ENCODE measurements around the gene NANOS2.
A peak's percentile ranks its signal among the peaks of the same experiment; 100 is the strongest.
"Not testable (repeated sequence)": the region's sequence is repeated elsewhere in the genome, so short reads cannot be mapped to it uniquely, and the experiment has no call there.

NANOS2 gene

GRCh38 chr19:45917421-45918091 lies 3.0 kb upstream of the NANOS2 start:
- FAIRE-seq (no peak), DNase-seq (ENCODE audit: insufficient read length, low spot score) (no peak)
- TF ChIP-seq POLR2A (IDR thresholded peaks at IDR 0.05; ENCODE audit: low read depth, low read length), result no peak

GRCh38 chr19:45911291-45911690 lies 3.3 kb downstream of the NANOS2 start:
- no peak for DNase-seq (ENCODE audit: insufficient read length, low spot score)
- FAIRE-seq, result no peak
- TF ChIP-seq POLR2A (IDR thresholded peaks at IDR 0.05; ENCODE audit: low read depth, low read length), result no peak

- FAIRE-seq (no peak), DNase-seq (ENCODE audit: insufficient read length, low spot score) (no peak)
- no peak for TF ChIP-seq POLR2A (IDR thresholded peaks at IDR 0.05; ENCODE audit: low read depth, low read length)
These were observed 5.6 kb downstream of the NANOS2 start for GRCh38 chr19:45908956-45909355.

GRCh38 chr19:45906221-45906620 lies 8.4 kb downstream of the NANOS2 start:
- DNase-seq (ENCODE audit: insufficient read length, low spot score) (no peak), FAIRE-seq (no peak)
- no peak for TF ChIP-seq POLR2A (IDR thresholded peaks at IDR 0.05; ENCODE audit: low read depth, low read length)

GRCh38 chr19:45905011-45905410 lies 9.6 kb downstream of the NANOS2 start:
- DNase-seq (ENCODE audit: insufficient read length, low spot score) (no peak), FAIRE-seq (no peak)
- TF ChIP-seq POLR2A (IDR thresholded peaks at IDR 0.05; ENCODE audit: low read depth, low read length), result no peak

GRCh38 chr19:45902651-45903625 lies 11.6 kb downstream of the NANOS2 start:
- FAIRE-seq, result peak; percentile 6
- DNase-seq (ENCODE audit: insufficient read length, low spot score), result peak; percentile 99
- peak; percentile 69 for TF ChIP-seq POLR2A (IDR thresholded peaks at IDR 0.05; ENCODE audit: low read depth, low read length)

GRCh38 chr19:45901912-45902650 lies 12.5 kb downstream of the NANOS2 start, which contains the start of gene MYPOP:
Gene MYPOP, minus strand, starts transcription at chr19:45902613. Its CDS starts 840 bp downstream, at chr19:45901773.
- TF ChIP-seq POLR2A (IDR thresholded peaks at IDR 0.05; ENCODE audit: low read depth, low read length), result 0 out of 2 replicates have a peak, but pooled peaks have one; percentile 25
- DNase-seq (ENCODE audit: insufficient read length, low spot score) (no peak), FAIRE-seq (no peak)

- DNase-seq (ENCODE audit: insufficient read length, low spot score), result no peak
- TF ChIP-seq POLR2A (IDR thresholded peaks at IDR 0.05; ENCODE audit: low read depth, low read length), result no peak
- no peak for FAIRE-seq
These were observed 13.1 kb downstream of the NANOS2 start for GRCh38 chr19:45901432-45901911.

- no peak for TF ChIP-seq POLR2A (IDR thresholded peaks at IDR 0.05; ENCODE audit: low read depth, low read length)
- DNase-seq (ENCODE audit: insufficient read length, low spot score), result no peak
These were observed 13.7 kb downstream of the NANOS2 start for GRCh38 chr19:45900738-45901431.

GRCh38 chr19:45899919-45900589 lies 14.5 kb downstream of the NANOS2 start:
- no peak for TF ChIP-seq POLR2A (IDR thresholded peaks at IDR 0.05; ENCODE audit: low read depth, low read length)
- FAIRE-seq, result no peak

More at GRCh38 chr19:45900738-45901431, 13.7 kb downstream of the NANOS2 start:
- no peak for FAIRE-seq

GRCh38 chr19:45899253-45899652 lies 15.3 kb downstream of the NANOS2 start:
- no peak for TF ChIP-seq POLR2A (IDR thresholded peaks at IDR 0.05; ENCODE audit: low read depth, low read length)
- DNase-seq (ENCODE audit: insufficient read length, low spot score) (no peak), FAIRE-seq (no peak)

More at GRCh38 chr19:45899919-45900589, 14.5 kb downstream of the NANOS2 start:
- DNase-seq (ENCODE audit: insufficient read length, low spot score), result no peak

GRCh38 chr19:45897261-45897812 lies 17.2 kb downstream of the NANOS2 start:
- FAIRE-seq (no peak), DNase-seq (ENCODE audit: insufficient read length, low spot score) (no peak)
- no peak for TF ChIP-seq POLR2A (IDR thresholded peaks at IDR 0.05; ENCODE audit: low read depth, low read length)

GRCh38 chr19:45895983-45896599 lies 18.5 kb downstream of the NANOS2 start:
- FAIRE-seq; DNase-seq (ENCODE audit: insufficient read length, low spot score): not testable (repeated sequence)

Measured in H54 (cell line).